GM04504 (cell line): Measurements from ENCODE around the gene ZNF81.
"Not testable (repeated sequence)": the region's sequence is repeated elsewhere in the genome, so short reads cannot be mapped to it uniquely, and the experiment has no call there.

Experiments used
- DNase-seq: peaks from one replicate; pipeline ENCODE4 v3.0.0-alpha.2; 2012; ENCODE audit warnings: low read depth

ZNF81 gene

GRCh38 chrX:47936224-47936939, 99.7 kb downstream of the ZNF81 start:
- no peak for DNase-seq

GRCh38 chrX:47936940-47937317, 100.2 kb downstream of the ZNF81 start:
- no peak for DNase-seq

- DNase-seq: no peak
These were observed 103.7 kb downstream of the ZNF81 start for GRCh38 chrX:47940448-47940847.

- no peak for DNase-seq
These were observed 104.7 kb downstream of the ZNF81 start for GRCh38 chrX:47941423-47941822.

- not testable (repeated sequence) for DNase-seq
These were observed 118.6 kb downstream of the ZNF81 start for GRCh38 chrX:47955295-47955694.

GRCh38 chrX:47956016-47956415, 119.3 kb downstream of the ZNF81 start:
- no peak for DNase-seq

- DNase-seq: not testable (repeated sequence)
These were observed 121.5 kb downstream of the ZNF81 start for GRCh38 chrX:47958206-47958605.

- DNase-seq: no peak
These were observed 122.2 kb downstream of the ZNF81 start for GRCh38 chrX:47958761-47959342.

GRCh38 chrX:47960406-47960805, 123.7 kb downstream of the ZNF81 start:
- DNase-seq: no peak

- DNase-seq: not testable (repeated sequence)
These were observed 125.1 kb downstream of the ZNF81 start for GRCh38 chrX:47961830-47962229.

GRCh38 chrX:47965526-47965925, 128.8 kb downstream of the ZNF81 start:
- DNase-seq: not testable (repeated sequence)
